Suprapubic skin (tissue), 4 donors: ENCODE measurements around the gene EFCAB12. TPM values are rescaled to one million over a fixed set of nuclear protein-coding genes. Genes with fewer than 3 reads are reported as not detected.

Source experiments
- DNase-seq, 2 donors: peaks; one replicate each; pipeline ENCODE4 v3.0.0-alpha.2; 2019; ENCODE audit warnings: low spot score in 2 of 2
- H3K27ac ChIP-seq: fragments of 200-600 bp; sonication (generic); one replicate; pipeline ENCODE4 v1.5.1; 2019
- H3K27me3 ChIP-seq: fragments of 200-600 bp; sonication (generic); one replicate; pipeline ENCODE4 v1.5.1; 2019
- H3K36me3 ChIP-seq: fragments of 200-600 bp; sonication (generic); one replicate; pipeline ENCODE4 v1.5.1; 2019
- H3K4me1 ChIP-seq: fragments of 200-600 bp; sonication (generic); one replicate; pipeline ENCODE4 v1.5.1; 2019
- H3K4me3 ChIP-seq: fragments of 200-600 bp; sonication (generic); one replicate; pipeline ENCODE4 v1.5.1; 2019; ENCODE audit warnings: mild to moderate bottlenecking
- H3K9me3 ChIP-seq: fragments of 200-600 bp; sonication (generic); one replicate; pipeline ENCODE4 v1.5.1; 2019
- CTCF ChIP-seq, 2 donors: fragments of 200-600 bp in 1 of 2; fragments of 450-650 bp in 1 of 2; sonication (generic) in 1 of 2; IDR thresholded peaks; one replicate each; pipeline ENCODE4 v1.5.1; 2016 to 2019; ENCODE audit warnings: antibody characterized with exemption in 2 of 2, mild to moderate bottlenecking in 1 of 2, moderate library complexity in 1 of 2
- EP300 ChIP-seq: sonication (generic); formaldehyde crosslinking; IDR thresholded peaks from one replicate; pipeline ENCODE4 v1.6.1; 2017; ENCODE audit warnings: antibody characterized with exemption
- POLR2A ChIP-seq, 2 donors: fragments of 450-650 bp; IDR thresholded peaks; one replicate each; pipeline ENCODE4 v1.6.1; 2017; ENCODE audit warnings: antibody characterized with exemption in 2 of 2, mild to moderate bottlenecking in 2 of 2, moderate library complexity in 2 of 2
- POLR2AphosphoS5 ChIP-seq, 3 donors: sonication (generic); formaldehyde crosslinking; IDR thresholded peaks; one replicate each; pipeline ENCODE4 v1.6.1; 2017; ENCODE audit warnings: antibody characterized with exemption in 3 of 3
- WGBS: methylation state at CpG from one replicate; pipeline ENCODE4 v1.1.5; 2018; 5-methylcytosine and 5-hydroxymethylcytosine counted together
- total RNA-seq, 4 donors: library from RNA; depleted of rRNA; stranded (reverse); fragments of >200 nt; gene quantifications; one replicate each; pipeline ENCODE4 v1.1.0, GENCODE V29; 2016

EFCAB12 gene
- total RNA-seq: 1 to 10 TPM in 1 of 4 donors, under 1 TPM in 2, not detected in 1; 0.13 to 1.1 (median 0.23) TPM

- TF ChIP-seq EP300 (no peak), POLR2A (IDR thresholded peaks at IDR 0.05) (no peak), CTCF (IDR thresholded peaks at IDR 0.05) (no peak), POLR2AphosphoS5 (IDR thresholded peaks at IDR 0.05) (no peak)
- peak; percentile 98 to 99 for DNase-seq
- 2% methylated on average over 33 of the region's 42 CpGs for WGBS
- Histone ChIP-seq H3K9me3 (no peaks in the 10 kb centered on the region), H3K27me3 (no peaks in the 10 kb centered on the region), H3K36me3 (peaks cover 31% of the 10 kb centered on the region), H3K4me3 (peak within 1 kb of the TSS; percentile 56), H3K4me1 (peaks cover 21% of the 10 kb centered on the region), H3K27ac (no peak within 1 kb of the TSS)
These were observed at the start of gene EFCAB12 for GRCh38 chr3:129428376-129429079. TSS of gene EFCAB12 (minus strand) at chr3:129428636. CDS start at chr3:129428488, 148 bp downstream.

GRCh38 chr3:129476586-129476985, 48.1 kb upstream of the EFCAB12 start:
- peaks cover 49% of the 10 kb centered on the region for H3K36me3 ChIP-seq
- H3K27me3 ChIP-seq: no peaks in the 10 kb centered on the region
- no peak overlapping the region for H3K27ac ChIP-seq
- WGBS: 90% methylated on average over 6 of the region's 6 CpGs
- peaks cover 12% of the 10 kb centered on the region for H3K4me1 ChIP-seq
- no peak for DNase-seq
- no peak overlapping the region for H3K4me3 ChIP-seq
- no peak for TF ChIP-seq POLR2AphosphoS5 (IDR thresholded peaks at IDR 0.05)
- no peak for TF ChIP-seq POLR2A (IDR thresholded peaks at IDR 0.05)
- no peak for TF ChIP-seq EP300
- no peak for TF ChIP-seq CTCF (IDR thresholded peaks at IDR 0.05)
- no peaks in the 10 kb centered on the region for H3K9me3 ChIP-seq

- WGBS: 94% methylated on average over 3 of the region's 3 CpGs
- Histone ChIP-seq H3K4me3 (no peak overlapping the region), H3K27me3 (no peaks in the 10 kb centered on the region), H3K27ac (no peak overlapping the region), H3K36me3 (peaks cover 57% of the 10 kb centered on the region), H3K4me1 (peaks cover 5% of the 10 kb centered on the region), H3K9me3 (no peaks in the 10 kb centered on the region)
- TF ChIP-seq POLR2A (IDR thresholded peaks at IDR 0.05) (no peak), CTCF (IDR thresholded peaks at IDR 0.05) (no peak), POLR2AphosphoS5 (IDR thresholded peaks at IDR 0.05) (no peak), EP300 (no peak)
- no peak for DNase-seq
These were observed 47.4 kb upstream of the EFCAB12 start for GRCh38 chr3:129475863-129476262.

GRCh38 chr3:129474984-129475804, 46.8 kb upstream of the EFCAB12 start:
- peaks cover 55% of the 10 kb centered on the region for H3K36me3 ChIP-seq

More at GRCh38 chr3:129474984-129475804, 46.8 kb upstream of the EFCAB12 start:
- TF ChIP-seq POLR2A (IDR thresholded peaks at IDR 0.05): no peak
- no peak for TF ChIP-seq EP300
- TF ChIP-seq CTCF (IDR thresholded peaks at IDR 0.05): no peak
- no peak for TF ChIP-seq POLR2AphosphoS5 (IDR thresholded peaks at IDR 0.05)
- H3K4me1 ChIP-seq: no peaks in the 10 kb centered on the region
- WGBS: 82% methylated on average over 10 of the region's 10 CpGs
- no peaks in the 10 kb centered on the region for H3K27me3 ChIP-seq
- no peak overlapping the region for H3K27ac ChIP-seq
- DNase-seq: no peak
- no peaks in the 10 kb centered on the region for H3K9me3 ChIP-seq
- H3K4me3 ChIP-seq: no peak overlapping the region
